Memory B cell (primary cell): ENCODE measurements around the gene ROBO3.

Source experiments
- ATAC-seq: fragments of 150-1000 bp; cut with Tn5 transposase; 2 replicates; pipeline ENCODE4 v1.10.0; 2021; ENCODE audit warnings: low read depth, mild to moderate bottlenecking, moderate library complexity
- DNase-seq, 2 donors: peaks; one replicate each; pipeline ENCODE4 v3.0.0; 2022; ENCODE audit warnings: low spot score in 2 of 2
- H3K27ac Mint-ChIP-seq: one replicate; pipeline ENCODE4 v1.8.0; 2022; ENCODE audit warnings: mild to moderate bottlenecking, moderate library complexity, mixed read lengths
- H3K27me3 Mint-ChIP-seq: one replicate; pipeline ENCODE4 v1.8.0; 2022; ENCODE audit warnings: mixed read lengths
- H3K36me3 Mint-ChIP-seq: one replicate; pipeline ENCODE4 v1.8.0; 2022; ENCODE audit warnings: mild to moderate bottlenecking, mixed read lengths
- H3K4me1 Mint-ChIP-seq: one replicate; pipeline ENCODE4 v1.8.0; 2022; ENCODE audit warnings: mixed read lengths
- H3K4me3 Mint-ChIP-seq: one replicate; pipeline ENCODE4 v1.8.0; 2022; ENCODE audit warnings: mild to moderate bottlenecking, moderate library complexity, mixed read lengths
- H3K9me3 Mint-ChIP-seq: one replicate; pipeline ENCODE4 v1.8.0; 2022; ENCODE audit warnings: mixed read lengths

The ROBO3 gene

DNA sequence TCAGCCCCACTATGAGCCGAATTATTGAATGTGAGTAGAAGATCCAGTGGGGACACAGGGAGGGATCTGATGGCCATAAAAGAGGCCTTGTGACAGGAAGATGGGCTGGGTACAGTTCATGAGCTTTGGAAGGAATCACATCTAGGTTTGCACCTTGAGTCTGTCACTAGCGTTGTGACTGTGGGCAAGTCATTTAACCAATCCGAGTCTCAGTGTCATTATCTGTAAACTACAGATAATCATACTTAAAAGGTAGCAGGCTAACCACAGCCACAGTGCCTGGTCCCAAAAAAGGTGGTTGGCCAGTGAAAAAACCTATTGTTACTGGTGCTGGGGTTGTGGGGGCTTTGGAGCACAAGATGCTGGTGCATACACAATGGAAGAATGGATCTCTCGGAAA is 57.6 kb downstream of the ROBO3 start:
- no peak overlapping the region for H3K27ac Mint-ChIP-seq
- no peak for DNase-seq
- no peak overlapping the region for H3K4me3 Mint-ChIP-seq
- H3K27me3 Mint-ChIP-seq = peaks cover 18% of the 10 kb centered on the region
- no peaks in the 10 kb centered on the region for H3K9me3 Mint-ChIP-seq
- H3K4me1 Mint-ChIP-seq = no peaks in the 10 kb centered on the region
- H3K36me3 Mint-ChIP-seq = no peaks in the 10 kb centered on the region
- ATAC-seq = no peak

GRCh38 chr11:124923296-124923695 is 58.1 kb downstream of the ROBO3 start:
- DNase-seq (no peak), ATAC-seq (no peak)
- no peaks in the 10 kb centered on the region for H3K4me1 Mint-ChIP-seq
- no peaks in the 10 kb centered on the region for H3K36me3 Mint-ChIP-seq
- peaks cover 16% of the 10 kb centered on the region for H3K27me3 Mint-ChIP-seq
- no peak overlapping the region for H3K4me3 Mint-ChIP-seq
- no peaks in the 10 kb centered on the region for H3K9me3 Mint-ChIP-seq
- H3K27ac Mint-ChIP-seq = no peak overlapping the region

DNA sequence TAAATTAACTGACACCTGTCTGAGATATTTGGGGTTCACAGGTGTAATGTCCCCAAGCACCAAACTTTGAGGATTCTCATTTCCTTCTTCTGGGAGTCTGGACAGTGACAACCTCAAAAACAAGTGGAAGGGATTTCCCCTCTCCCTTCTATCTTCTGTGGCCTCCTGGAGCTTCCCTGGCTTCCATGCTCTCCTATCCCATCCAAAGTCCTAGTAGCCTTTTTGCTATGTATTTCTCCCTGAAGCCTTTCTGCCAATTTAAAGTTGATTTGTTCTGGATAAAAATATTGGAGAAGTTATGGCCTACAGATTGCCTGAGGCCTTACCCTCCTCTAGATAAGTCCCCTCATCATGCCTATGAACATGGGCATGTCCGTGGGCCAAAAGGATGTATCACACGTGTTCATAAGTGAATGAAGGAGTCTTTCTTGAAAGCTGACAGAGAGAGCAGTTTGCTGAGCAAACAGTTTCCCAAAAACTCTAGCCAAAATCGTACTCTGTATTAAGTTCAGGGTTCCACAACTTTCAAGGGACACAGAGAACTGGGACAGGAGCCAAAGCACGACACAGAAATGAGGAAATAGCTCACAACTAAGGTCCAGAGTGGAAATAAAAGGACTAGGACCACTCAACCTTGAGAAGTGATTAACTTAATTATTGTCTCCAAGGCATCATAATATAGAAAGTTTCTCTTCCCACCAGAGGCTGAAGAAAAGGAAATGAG is 63.9 kb downstream of the ROBO3 start:
- no peaks in the 10 kb centered on the region for H3K9me3 Mint-ChIP-seq
- peaks cover 3% of the 10 kb centered on the region for H3K4me1 Mint-ChIP-seq
- no peak overlapping the region for H3K4me3 Mint-ChIP-seq

DNA sequence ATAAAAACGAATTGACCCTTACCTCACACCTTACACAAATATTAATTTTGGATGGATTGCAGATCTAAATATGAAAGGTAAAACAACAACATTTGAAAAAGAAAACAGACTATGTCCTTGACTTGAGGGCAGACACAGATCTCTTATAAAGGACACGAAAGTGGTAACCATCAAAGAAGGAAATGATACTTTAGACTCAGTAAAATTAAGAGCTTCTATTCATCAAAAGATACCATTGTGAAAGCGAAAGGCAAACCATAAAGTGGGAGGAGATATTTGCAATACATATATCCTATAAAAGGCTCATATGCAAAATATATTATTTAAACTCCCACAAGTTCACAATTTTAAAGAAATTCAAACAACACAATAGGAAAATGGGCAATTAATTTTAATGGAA is 65.6 kb downstream of the ROBO3 start:
- peak; percentile 69 for ATAC-seq
- peaks cover 3% of the 10 kb centered on the region for H3K4me1 Mint-ChIP-seq

More for the DNA sequence above, 63.9 kb downstream of the ROBO3 start:
- H3K36me3 Mint-ChIP-seq = no peaks in the 10 kb centered on the region
- DNase-seq = no peak
- H3K27me3 Mint-ChIP-seq = peaks cover 4% of the 10 kb centered on the region
- no peak overlapping the region for H3K27ac Mint-ChIP-seq
- ATAC-seq = no peak

More for the DNA sequence above, 65.6 kb downstream of the ROBO3 start:
- no peaks in the 10 kb centered on the region for H3K36me3 Mint-ChIP-seq
- peaks cover 2% of the 10 kb centered on the region for H3K27me3 Mint-ChIP-seq
- no peak for DNase-seq
- H3K27ac Mint-ChIP-seq = no peak overlapping the region
- no peak overlapping the region for H3K4me3 Mint-ChIP-seq
- no peaks in the 10 kb centered on the region for H3K9me3 Mint-ChIP-seq
